ENCODE measurements around the gene SRGAP2. TPM values are rescaled to one million over a fixed set of nuclear protein-coding genes. Genes with fewer than 3 reads are reported as not detected.
"Not testable (repeated sequence)": the region's sequence is repeated elsewhere in the genome, so short reads cannot be mapped to it uniquely, and the experiment has no call there.

SRGAP2 gene
- total RNA-seq, 1 experiment from 2014 or later: 36.5 TPM

DNA sequence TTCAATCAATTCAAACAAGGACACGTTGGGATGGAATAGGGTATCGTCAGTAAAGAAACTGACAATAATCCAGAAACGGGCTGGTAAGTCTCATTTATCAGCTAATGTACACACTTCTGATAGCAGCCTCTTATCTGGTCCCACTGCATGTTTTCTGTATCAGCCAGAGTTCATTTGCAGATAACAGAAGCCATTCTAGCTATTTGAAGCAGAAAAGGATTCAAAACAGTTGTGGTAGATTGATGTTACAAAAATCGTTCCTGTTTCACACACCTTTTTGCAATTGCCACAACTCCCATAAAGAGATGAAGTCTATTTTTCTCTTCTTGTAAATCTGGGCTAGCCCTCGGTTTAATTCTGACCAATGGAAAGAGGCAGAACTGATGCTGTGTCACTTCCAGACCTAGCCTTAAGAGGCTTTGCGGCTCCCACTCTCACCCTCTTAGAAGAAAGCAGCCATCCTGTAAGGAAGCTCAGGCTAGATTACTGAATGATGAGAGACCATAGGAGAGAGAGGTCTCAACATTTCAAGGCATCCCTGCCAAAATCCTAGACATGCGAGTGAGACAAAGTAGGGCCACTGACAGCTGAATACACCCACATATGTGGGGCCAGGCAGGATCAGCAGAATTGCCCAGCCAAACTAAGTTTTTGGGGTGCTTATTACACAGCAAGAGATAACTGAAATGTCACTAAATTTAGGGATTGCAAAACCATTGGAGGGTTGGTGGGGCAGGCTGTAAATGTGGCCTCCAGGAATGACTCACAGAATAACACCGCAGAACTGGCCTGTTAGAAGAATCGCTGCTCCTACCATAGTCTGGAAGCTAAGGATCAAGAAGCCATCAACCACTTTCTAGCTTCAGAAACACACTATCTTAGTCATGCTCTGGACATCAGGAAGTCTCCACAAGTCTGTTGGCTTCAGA lies 25.0 kb upstream of the SRGAP2 start:
- H2BK5ac ChIP-seq (ENCODE audit: insufficient read length, low read length); H2AK5ac ChIP-seq (ENCODE audit: insufficient read length, low read length); H3K4me2 ChIP-seq (ENCODE audit: insufficient read depth, insufficient read length, low read length); H3T11ph ChIP-seq (ENCODE audit: low read length); H3K23me2 ChIP-seq (ENCODE audit: insufficient read length, low read depth, low read length, poor library complexity, severe bottlenecking); H3K4me1 ChIP-seq (ENCODE audit: insufficient read depth, low read length); H3K4ac ChIP-seq (ENCODE audit: low read depth, low read length); H3K4me1 Mint-ChIP-seq; H4K8ac ChIP-seq (replicated peaks; ENCODE audit: insufficient read length, low read depth, low read length); H3K79me2 ChIP-seq (ENCODE audit: insufficient read depth, low read length); H3K9ac ChIP-seq (ENCODE audit: extremely low read depth, insufficient read length, low read length); H2BK15ac ChIP-seq (ENCODE audit: low read depth, low read length); H4K91ac ChIP-seq (ENCODE audit: insufficient read length, low read depth, low read length); H3K36me3 Mint-ChIP-seq (ENCODE audit: insufficient read depth in 1 of 3, low read depth in 3 of 3); H2BK120ac ChIP-seq (ENCODE audit: low read depth, low read length, poor library complexity, severe bottlenecking); H2BK12ac ChIP-seq (ENCODE audit: insufficient read length, low read depth, low read length); H3K9me3 Mint-ChIP-seq; H3K27ac ChIP-seq (ENCODE audit: insufficient read length, low read depth, low read length); H3K18ac ChIP-seq (ENCODE audit: insufficient read length, low read depth, low read length); H3K14ac ChIP-seq (ENCODE audit: insufficient read depth, low read length); H2BK20ac ChIP-seq (ENCODE audit: low read depth, low read length, poor library complexity, severe bottlenecking); H3K27ac Mint-ChIP-seq; H3K23ac ChIP-seq (ENCODE audit: insufficient read length, low read depth, low read length); H3K27me3 Mint-ChIP-seq (ENCODE audit: low read depth); H4K5ac ChIP-seq (ENCODE audit: insufficient read length, low read depth, low read length); H4K20me1 ChIP-seq (ENCODE audit: control insufficient read depth, insufficient read depth, insufficient read length); H3K56ac ChIP-seq (ENCODE audit: insufficient read length, low read depth, low read length); H3K79me1 ChIP-seq (ENCODE audit: insufficient read depth, low read depth, low read length, poor library complexity, severe bottlenecking); H3K27me3 ChIP-seq (ENCODE audit: insufficient read depth, low read length); H3K9me3 ChIP-seq (ENCODE audit: control insufficient read depth, low read depth, low read length); H2AFZ ChIP-seq (ENCODE audit: low read length); H3K4me3 Mint-ChIP-seq: not testable (repeated sequence)
- peak; percentile 20 for DNase-seq
- WGBS (ENCODE audit: extremely low coverage, insufficient read length, low lambda C conversion rate): no CpG with 5 or more reads among the region's 9 CpGs

DNA sequence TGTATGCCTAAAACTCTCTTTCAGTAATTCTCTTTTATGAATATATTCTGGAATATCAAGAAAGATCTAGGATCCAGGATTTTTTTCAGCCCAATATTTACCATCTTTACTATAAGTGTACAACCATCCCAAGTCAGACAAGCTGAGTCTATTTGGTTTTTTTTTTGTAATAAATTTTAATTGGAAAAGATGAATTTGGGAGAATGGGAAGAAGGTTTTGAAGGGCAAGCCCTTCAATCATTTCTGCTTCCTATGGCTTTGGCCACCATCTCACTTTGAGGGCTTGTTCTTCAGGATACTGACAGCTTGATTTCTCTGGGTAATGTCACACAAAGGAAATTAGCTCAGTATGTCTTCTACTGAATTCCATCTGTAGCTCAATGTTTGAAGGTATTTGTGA lies 23.7 kb upstream of the SRGAP2 start:
- DNase-seq; H3K56ac ChIP-seq (ENCODE audit: insufficient read length, low read depth, low read length); H4K5ac ChIP-seq (ENCODE audit: insufficient read length, low read depth, low read length); H3K4ac ChIP-seq (ENCODE audit: low read depth, low read length); H3K18ac ChIP-seq (ENCODE audit: insufficient read length, low read depth, low read length); H3K27ac Mint-ChIP-seq; H3K27me3 ChIP-seq (ENCODE audit: insufficient read depth, low read length); H3K4me3 Mint-ChIP-seq; H2BK5ac ChIP-seq (ENCODE audit: insufficient read length, low read length); H4K20me1 ChIP-seq (ENCODE audit: control insufficient read depth, insufficient read depth, insufficient read length); H3K9me3 Mint-ChIP-seq; H3K27ac ChIP-seq (ENCODE audit: insufficient read length, low read depth, low read length); H3T11ph ChIP-seq (ENCODE audit: low read length); H4K91ac ChIP-seq (ENCODE audit: insufficient read length, low read depth, low read length); H3K9ac ChIP-seq (ENCODE audit: extremely low read depth, insufficient read length, low read length); H3K4me1 Mint-ChIP-seq; H2AK5ac ChIP-seq (ENCODE audit: insufficient read length, low read length); H3K79me1 ChIP-seq (ENCODE audit: insufficient read depth, low read depth, low read length, poor library complexity, severe bottlenecking); H3K14ac ChIP-seq (ENCODE audit: insufficient read depth, low read length); H3K9me3 ChIP-seq (ENCODE audit: control insufficient read depth, low read depth, low read length); H3K4me1 ChIP-seq (ENCODE audit: insufficient read depth, low read length); H2AFZ ChIP-seq (ENCODE audit: low read length); H2BK20ac ChIP-seq (ENCODE audit: low read depth, low read length, poor library complexity, severe bottlenecking); H2BK120ac ChIP-seq (ENCODE audit: low read depth, low read length, poor library complexity, severe bottlenecking); H3K23ac ChIP-seq (ENCODE audit: insufficient read length, low read depth, low read length); H2BK15ac ChIP-seq (ENCODE audit: low read depth, low read length); H4K8ac ChIP-seq (replicated peaks; ENCODE audit: insufficient read length, low read depth, low read length); H3K79me2 ChIP-seq (ENCODE audit: insufficient read depth, low read length); H3K23me2 ChIP-seq (ENCODE audit: insufficient read length, low read depth, low read length, poor library complexity, severe bottlenecking); H2BK12ac ChIP-seq (ENCODE audit: insufficient read length, low read depth, low read length); H3K36me3 Mint-ChIP-seq (ENCODE audit: insufficient read depth in 1 of 3, low read depth in 3 of 3); H3K4me2 ChIP-seq (ENCODE audit: insufficient read depth, insufficient read length, low read length); H3K27me3 Mint-ChIP-seq (ENCODE audit: low read depth): not testable (repeated sequence)

Measured in H9 (cell line).